Gastroesophageal sphincter (tissue), 4 donors: Measurements from ENCODE around the gene SRRT. TPM values are rescaled to one million over a fixed set of nuclear protein-coding genes. Genes with fewer than 3 reads are reported as not detected.

Experiments used
- ATAC-seq: fragments of 150-250 bp; one replicate; pipeline ENCODE4 v1.9.1; 2016; ENCODE audit warnings: mild to moderate bottlenecking, moderate library complexity
- H3K27ac ChIP-seq, 4 donors: fragments of 200-600 bp; sonication (generic) in 3 of 4; 1 replicate in 3 of 4; 2 replicates in 1 of 4; pipeline ENCODE4 v1.5.1; 2016 to 2019
- H3K27me3 ChIP-seq: fragments of 200-600 bp; sonication (generic); one replicate; pipeline ENCODE4 v1.5.1; 2019
- H3K36me3 ChIP-seq, 2 donors: fragments of 200-600 bp; sonication (generic); one replicate each; pipeline ENCODE4 v1.5.1; 2019; ENCODE audit warnings: control low read depth in 1 of 2
- H3K4me1 ChIP-seq, 3 donors: fragments of 200-600 bp; sonication (generic); 1 replicate in 2 of 3; 2 replicates in 1 of 3; pipeline ENCODE4 v1.5.1; 2016 to 2019; ENCODE audit warnings: control low read depth in 2 of 3
- H3K4me3 ChIP-seq, 2 donors: fragments of 200-600 bp; sonication (generic); one replicate each; pipeline ENCODE4 v1.5.1; 2019; ENCODE audit warnings: mild to moderate bottlenecking in 1 of 2, moderate library complexity in 1 of 2
- H3K9me3 ChIP-seq, 3 donors: fragments of 200-600 bp; sonication (generic); one replicate each; pipeline ENCODE4 v1.5.1; 2017 to 2019; ENCODE audit warnings: control low read depth in 2 of 3
- EP300 ChIP-seq: sonication (generic); formaldehyde crosslinking; IDR thresholded peaks from one replicate; pipeline ENCODE4 v1.6.1; 2017; ENCODE audit warnings: antibody characterized with exemption, mild to moderate bottlenecking
- POLR2A ChIP-seq, 2 donors: fragments of 450-650 bp; IDR thresholded peaks; one replicate each; pipeline ENCODE4 v1.6.1; 2017; ENCODE audit warnings: antibody characterized with exemption in 2 of 2, mild to moderate bottlenecking in 2 of 2, moderate library complexity in 1 of 2
- POLR2AphosphoS5 ChIP-seq: sonication (generic); formaldehyde crosslinking; IDR thresholded peaks from one replicate; pipeline ENCODE4 v1.6.1; 2017; ENCODE audit warnings: antibody characterized with exemption
- WGBS, 2 donors: methylation state at CpG; one replicate each; pipeline ENCODE4 v1.1.5; 2018; ENCODE audit warnings: low coverage in 1 of 2; 5-methylcytosine and 5-hydroxymethylcytosine counted together
- total RNA-seq, 4 donors: library from RNA; depleted of rRNA; stranded (reverse); fragments of >200 nt; gene quantifications; one replicate each; pipeline ENCODE4 v1.1.0, GENCODE V29; 2016
- TF ChIP-seq, protein P1 (sequence below), 4 experiments: fragments of 200-600 bp in 2 of 4; fragments of 450-650 bp in 2 of 4; sonication (generic) in 1 of 4; IDR thresholded peaks; one replicate each; pipeline ENCODE4 v1.5.1; 2017 to 2019; ENCODE audit warnings: antibody characterized with exemption in 4 of 4, mild to moderate bottlenecking in 2 of 4, moderate library complexity in 2 of 4

The SRRT gene
- total RNA-seq, 4 donors from 2014 or later = 47.5 to 73.4 (median 57.0) TPM

DNA sequence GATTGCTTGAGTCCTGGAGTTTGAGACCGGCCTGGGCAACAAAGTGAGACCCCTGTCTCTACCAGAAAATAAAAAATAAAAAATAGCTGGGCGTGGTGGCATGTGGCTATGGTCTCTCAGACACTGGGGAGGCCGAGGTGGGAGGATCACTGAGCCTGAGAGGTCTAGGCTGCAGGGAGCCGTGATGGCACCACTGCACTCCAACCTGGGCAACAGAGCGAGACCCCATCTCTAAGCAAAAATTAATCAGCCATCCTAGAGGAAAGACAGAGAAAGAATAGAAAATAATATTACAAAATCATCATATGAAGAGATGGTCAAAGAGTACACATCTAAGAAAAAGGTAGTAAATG lies 42.6 kb upstream of the SRRT start:
- 82 to 88% methylated on average over 3 to 5 of the region's 5 CpGs for WGBS, 2 donors
- ATAC-seq = no peak
- peaks cover 0 to 30% (median 11%) of the 10 kb centered on the region in 3 donors for H3K4me1 ChIP-seq
- no peaks in the 10 kb centered on the region for H3K9me3 ChIP-seq
- no peak overlapping the region for H3K4me3 ChIP-seq
- H3K27ac ChIP-seq = no peak overlapping the region
- no peaks in the 10 kb centered on the region for H3K36me3 ChIP-seq
- TF ChIP-seq POLR2AphosphoS5 (no peak), POLR2A (IDR thresholded peaks at IDR 0.05) (no peak), EP300 (no peak)
- TF ChIP-seq, protein P1, sequence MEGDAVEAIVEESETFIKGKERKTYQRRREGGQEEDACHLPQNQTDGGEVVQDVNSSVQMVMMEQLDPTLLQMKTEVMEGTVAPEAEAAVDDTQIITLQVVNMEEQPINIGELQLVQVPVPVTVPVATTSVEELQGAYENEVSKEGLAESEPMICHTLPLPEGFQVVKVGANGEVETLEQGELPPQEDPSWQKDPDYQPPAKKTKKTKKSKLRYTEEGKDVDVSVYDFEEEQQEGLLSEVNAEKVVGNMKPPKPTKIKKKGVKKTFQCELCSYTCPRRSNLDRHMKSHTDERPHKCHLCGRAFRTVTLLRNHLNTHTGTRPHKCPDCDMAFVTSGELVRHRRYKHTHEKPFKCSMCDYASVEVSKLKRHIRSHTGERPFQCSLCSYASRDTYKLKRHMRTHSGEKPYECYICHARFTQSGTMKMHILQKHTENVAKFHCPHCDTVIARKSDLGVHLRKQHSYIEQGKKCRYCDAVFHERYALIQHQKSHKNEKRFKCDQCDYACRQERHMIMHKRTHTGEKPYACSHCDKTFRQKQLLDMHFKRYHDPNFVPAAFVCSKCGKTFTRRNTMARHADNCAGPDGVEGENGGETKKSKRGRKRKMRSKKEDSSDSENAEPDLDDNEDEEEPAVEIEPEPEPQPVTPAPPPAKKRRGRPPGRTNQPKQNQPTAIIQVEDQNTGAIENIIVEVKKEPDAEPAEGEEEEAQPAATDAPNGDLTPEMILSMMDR (IDR thresholded peaks at IDR 0.05) = no peak
- no peaks in the 10 kb centered on the region for H3K27me3 ChIP-seq

DNA sequence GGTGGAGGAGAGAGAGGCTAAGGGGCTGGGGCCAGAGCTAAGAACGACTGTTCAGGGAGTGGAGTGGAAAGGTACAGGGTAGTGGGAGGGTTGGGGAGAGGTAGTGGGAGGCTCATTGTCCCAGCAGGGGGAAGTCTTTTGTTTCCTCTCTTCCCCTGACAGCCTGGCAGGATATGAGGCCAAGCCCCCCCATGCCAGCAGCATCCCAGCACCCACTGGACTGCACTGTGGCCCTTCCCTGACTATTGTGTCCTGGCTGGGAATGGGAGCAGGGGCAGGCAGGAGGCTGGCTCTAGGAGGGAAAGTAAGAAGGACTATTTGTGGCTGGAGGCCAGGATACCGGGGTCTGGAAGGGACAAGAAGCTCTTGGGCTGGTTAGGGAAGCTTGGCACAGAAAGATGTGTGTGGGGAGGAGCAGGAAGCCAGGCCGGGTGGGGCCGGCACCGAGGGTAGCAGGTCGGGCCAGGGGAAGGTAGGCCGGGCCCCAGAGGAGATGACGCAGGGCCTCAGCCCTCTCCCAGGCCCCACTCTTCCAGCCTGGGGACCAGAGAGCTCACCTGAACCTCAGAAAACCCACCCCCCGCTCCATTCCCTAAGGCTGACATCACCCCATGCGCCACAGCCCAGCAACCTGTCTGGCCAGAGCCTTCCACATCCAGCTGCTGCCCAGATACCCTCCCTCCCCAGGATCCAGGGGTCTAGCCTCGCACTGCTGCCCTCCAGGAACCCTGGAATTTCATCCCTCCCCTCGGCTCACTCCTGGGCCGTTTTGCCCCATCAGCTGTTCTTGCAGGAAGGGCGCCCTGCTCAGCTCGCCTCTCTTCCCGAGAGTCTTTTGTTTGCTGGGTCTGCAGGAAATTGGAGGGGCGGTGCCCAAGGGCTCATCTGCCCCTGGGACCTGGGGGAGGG lies 38.7 kb upstream of the SRRT start:
- Histone ChIP-seq H3K9me3 (no peaks in the 10 kb centered on the region), H3K4me3 (no peak overlapping the region), H3K27ac (peak overlapping the region in 3 of 4 donors; percentile 83 to 90 (median 86)), H3K36me3 (no peaks in the 10 kb centered on the region), H3K4me1 (peaks cover 0 to 20% (median 6%) of the 10 kb centered on the region in 3 donors), H3K27me3 (no peaks in the 10 kb centered on the region)
- WGBS, 2 donors = 17 to 21% methylated on average over 1 to 10 of the region's 17 CpGs
- TF ChIP-seq POLR2A (IDR thresholded peaks at IDR 0.05) = no peak
- TF ChIP-seq EP300 = no peak
- TF ChIP-seq, protein P1 (IDR thresholded peaks at IDR 0.05) = no peak
- TF ChIP-seq POLR2AphosphoS5 = no peak
- peak; percentile 66 for ATAC-seq

GRCh38 chr7:100836812-100837098 lies 38.1 kb upstream of the SRRT start:
- Histone ChIP-seq H3K36me3 (no peaks in the 10 kb centered on the region), H3K27ac (peak overlapping the region; percentile 51 to 90 (median 84)), H3K4me3 (peak overlapping the region; percentile 32 to 45), H3K9me3 (no peaks in the 10 kb centered on the region), H3K4me1 (peaks cover 0 to 20% (median 6%) of the 10 kb centered on the region in 3 donors), H3K27me3 (no peaks in the 10 kb centered on the region)
- WGBS, 2 donors = no CpG with 5 or more reads among the region's 6 CpGs
- no peak for ATAC-seq
- TF ChIP-seq EP300 (no peak), POLR2AphosphoS5 (no peak), POLR2A (IDR thresholded peaks at IDR 0.05) (no peak)
- TF ChIP-seq, protein P1 (IDR thresholded peaks at IDR 0.05) = no peak

- Histone ChIP-seq H3K4me3 (peak overlapping the region; percentile 32 to 45), H3K27me3 (no peaks in the 10 kb centered on the region), H3K36me3 (no peaks in the 10 kb centered on the region), H3K9me3 (no peaks in the 10 kb centered on the region), H3K4me1 (peaks cover 0 to 20% (median 6%) of the 10 kb centered on the region in 3 donors), H3K27ac (peak overlapping the region; percentile 51 to 90 (median 84))
- WGBS, 2 donors = 10 to 11% methylated on average over 3 to 4 of the region's 37 CpGs
- TF ChIP-seq EP300 = no peak
- peak in 1 of 2 donors; percentile 23 for TF ChIP-seq POLR2A (IDR thresholded peaks at IDR 0.05)
- TF ChIP-seq POLR2AphosphoS5 = peak; percentile 81
- TF ChIP-seq, protein P1 (IDR thresholded peaks at IDR 0.05) = peak in 2 of 4 experiments; percentile 6 to 36
- peak; percentile 96 for ATAC-seq
Measured at GRCh38 chr7:100837099-100837836, 37.6 kb upstream of the SRRT start.
